IMR-90 (cell line): ENCODE data around the gene CHST3. TPM values are rescaled to one million over a fixed set of nuclear protein-coding genes. Genes with fewer than 3 reads are reported as not detected.

ENCODE experiments used
- ATAC-seq: fragments of 200-7000 bp; cut with Tn5 transposase; 2 replicates; pipeline ENCODE4 v1.9.1; 2020; ENCODE audit warnings: low read depth, mild to moderate bottlenecking, moderate library complexity
- BruUV-seq: library from RNA; stranded (reverse); fragments of 400-500 nt; replicated peaks from 2 replicates; lab custom pipeline; 2021; lab: Mats Ljungman, UMichigan
- CTCF ChIA-PET: fragments of 300-600 bp; formaldehyde crosslinking; extraction: SDS; loops from one replicate; lab custom pipeline; 2021; ENCODE audit warnings: antibody characterized with exemption; lab: Yijun Ruan, JAX
- POLR2A ChIA-PET: fragments of 300-600 bp; sonication (Branson Sonifier 250); formaldehyde crosslinking; loops from one replicate; lab custom pipeline; 2022; ENCODE audit warnings: antibody characterized with exemption; ENCODE audit not compliant: unreplicated experiment; lab: Charles Lee
- DNase-seq: peaks from one replicate; pipeline ENCODE4 v3.0.0; 2013
- H2AFZ ChIP-seq: replicated peaks from 2 replicates; pipeline ENCODE3; 2013; ENCODE audit warnings: low read length, mild to moderate bottlenecking; ENCODE audit not compliant: poor library complexity
- H2AK5ac ChIP-seq: 2 replicates; pipeline ENCODE4 v1.6.1; 2013; ENCODE audit warnings: low read depth, low read length, inconsistent platforms
- H2AK9ac ChIP-seq: replicated peaks from 2 replicates; pipeline ENCODE3; 2013; ENCODE audit warnings: mild to moderate bottlenecking, low read depth, low read length, moderate library complexity; ENCODE audit not compliant: poor library complexity
- H2BK120ac ChIP-seq: 2 replicates; pipeline ENCODE4 v1.6.1; 2013; ENCODE audit warnings: low read depth, low read length, inconsistent platforms
- H2BK15ac ChIP-seq: 3 replicates; pipeline ENCODE4 v1.6.1; 2013; ENCODE audit warnings: low read depth, low read length, inconsistent platforms
- H2BK20ac ChIP-seq: 2 replicates; pipeline ENCODE4 v1.6.1; 2013; ENCODE audit warnings: low read depth, mild to moderate bottlenecking, inconsistent platforms, low read length, moderate library complexity
- H2BK5ac ChIP-seq: 2 replicates; pipeline ENCODE4 v1.6.1; 2013; ENCODE audit warnings: mild to moderate bottlenecking, low read depth, low read length, inconsistent platforms; ENCODE audit not compliant: poor library complexity, severe bottlenecking
- H3K14ac ChIP-seq: replicated peaks from 2 replicates; pipeline ENCODE4 v1.6.1; 2013; ENCODE audit warnings: low read depth, low read length, inconsistent platforms
- H3K18ac ChIP-seq: 2 replicates; pipeline ENCODE4 v1.6.1; 2013; ENCODE audit warnings: low read depth, low read length, control low read depth
- H3K23ac ChIP-seq: 2 replicates; pipeline ENCODE4 v1.6.1; 2013; ENCODE audit warnings: low read depth, low read length, inconsistent platforms
- H3K27ac ChIP-seq: 2 replicates; pipeline ENCODE4 v1.5.1; 2013; ENCODE audit warnings: mild to moderate bottlenecking, control low read depth, low read length; ENCODE audit not compliant: insufficient read depth
- H3K27me3 ChIP-seq: 2 replicates; pipeline ENCODE4 v1.6.1; 2013; ENCODE audit warnings: low read length; ENCODE audit not compliant: control insufficient read depth, insufficient read depth
- H3K36me3 ChIP-seq: 2 replicates; pipeline ENCODE4 v1.6.1; 2013; ENCODE audit warnings: low read length, mixed read lengths; ENCODE audit not compliant: control insufficient read depth, insufficient read depth
- H3K4ac ChIP-seq: 2 replicates; pipeline ENCODE4 v1.6.1; 2013; ENCODE audit warnings: low read depth, low read length, inconsistent platforms
- H3K4me1 ChIP-seq: 2 replicates; pipeline ENCODE4 v1.6.1; 2013; ENCODE audit warnings: low read length, mixed read lengths; ENCODE audit not compliant: control insufficient read depth, insufficient read depth
- H3K4me2 ChIP-seq: 2 replicates; pipeline ENCODE4 v1.6.1; 2013; ENCODE audit warnings: low read depth, mild to moderate bottlenecking, control low read depth, low read length, moderate library complexity
- H3K4me3 ChIP-seq: 2 replicates; pipeline ENCODE4 v1.5.1; 2013; ENCODE audit warnings: low read depth, mild to moderate bottlenecking, control low read depth, low read length, moderate library complexity; ENCODE audit not compliant: insufficient read depth
- H3K56ac ChIP-seq: 2 replicates; pipeline ENCODE4 v1.6.1; 2013; ENCODE audit warnings: low read length, inconsistent platforms; ENCODE audit not compliant: insufficient read depth; ENCODE audit errors: extremely low read depth
- H3K79me1 ChIP-seq, 2 experiments: 2 replicates each; pipeline ENCODE4 v1.6.1; 2013; ENCODE audit warnings: low read length in 2 of 2, inconsistent platforms in 1 of 2, low read depth in 1 of 2
- H3K9ac ChIP-seq: 2 replicates; pipeline ENCODE4 v1.6.1; 2013; ENCODE audit warnings: low read depth, low read length, control low read depth
- H3K9me1 ChIP-seq: 2 replicates; pipeline ENCODE4 v1.6.1; 2013; ENCODE audit warnings: low read length, inconsistent platforms; ENCODE audit not compliant: insufficient read depth
- H3K9me3 ChIP-seq: 2 replicates; pipeline ENCODE4 v1.6.1; 2013; ENCODE audit warnings: low read length; ENCODE audit not compliant: control insufficient read depth, insufficient read depth
- H4K20me1 ChIP-seq: 2 replicates; pipeline ENCODE4 v1.6.1; 2013; ENCODE audit warnings: low read length, inconsistent platforms; ENCODE audit not compliant: insufficient read depth
- H4K5ac ChIP-seq: 2 replicates; pipeline ENCODE4 v1.6.1; 2013; ENCODE audit warnings: mild to moderate bottlenecking, low read depth, low read length, control low read depth
- H4K8ac ChIP-seq, 2 experiments: 2 replicates each; pipeline ENCODE4 v1.6.1; 2013; ENCODE audit warnings: low read depth in 2 of 2, low read length in 2 of 2, control low read depth in 1 of 2, inconsistent platforms in 1 of 2
- H4K91ac ChIP-seq: 2 replicates; pipeline ENCODE4 v1.6.1; 2013; ENCODE audit warnings: low read depth, low read length, inconsistent platforms; ENCODE audit not compliant: insufficient read depth
- BHLHE40 ChIP-seq: fragments of 150-350 bp; IDR thresholded peaks from 2 replicates; pipeline ENCODE4 v1.6.1; 2016; ENCODE audit warnings: mild to moderate bottlenecking, low read depth, low read length
- CEBPB ChIP-seq: IDR thresholded peaks from 2 replicates; pipeline ENCODE4 v1.6.1; 2012; ENCODE audit warnings: low read depth, low read length, improper control_type of control experiment
- CHD1 ChIP-seq: IDR thresholded peaks from 2 replicates; pipeline ENCODE4 v1.6.1; 2012; ENCODE audit warnings: low read depth, low read length, improper control_type of control experiment
- ELK1 ChIP-seq: fragments of 150-350 bp; IDR thresholded peaks from 2 replicates; pipeline ENCODE4 v1.6.1; 2016; ENCODE audit warnings: low read depth, mild to moderate bottlenecking, low read length, moderate library complexity, borderline replicate concordance
- FOS ChIP-seq: fragments of 150-350 bp; IDR thresholded peaks from 2 replicates; pipeline ENCODE4 v1.6.1; 2016; ENCODE audit warnings: low read depth, low read length
- MAFK ChIP-seq: IDR thresholded peaks from 2 replicates; pipeline ENCODE4 v1.6.1; 2012; ENCODE audit warnings: low read depth, low read length, improper control_type of control experiment
- MXI1 ChIP-seq: IDR thresholded peaks from 2 replicates; pipeline ENCODE4 v1.6.1; 2012; ENCODE audit warnings: low read depth, mild to moderate bottlenecking, low read length, moderate library complexity, borderline replicate concordance
- NFE2L2 ChIP-seq: fragments of 150-350 bp; IDR thresholded peaks from 2 replicates; pipeline ENCODE4 v1.6.1; 2016; ENCODE audit warnings: low read depth, mild to moderate bottlenecking, low read length
- POLR2A ChIP-seq: IDR thresholded peaks from 2 replicates; pipeline ENCODE4 v1.6.1; 2012; ENCODE audit warnings: mild to moderate bottlenecking, low read depth, low read length
- RAD21 ChIP-seq: IDR thresholded peaks from 2 replicates; pipeline ENCODE4 v1.6.1; 2012; ENCODE audit warnings: low read length, improper control_type of control experiment
- RCOR1 ChIP-seq: IDR thresholded peaks from 2 replicates; pipeline ENCODE4 v1.6.1; 2012; ENCODE audit warnings: mild to moderate bottlenecking, low read length, improper control_type of control experiment; ENCODE audit not compliant: insufficient replicate concordance
- RFX5 ChIP-seq: IDR thresholded peaks from 2 replicates; pipeline ENCODE4 v1.8.0; 2012; ENCODE audit warnings: low read depth, mild to moderate bottlenecking, low read length, moderate library complexity
- SMC3 ChIP-seq: fragments of 150-350 bp; IDR thresholded peaks from 2 replicates; pipeline ENCODE4 v1.6.1; 2016; ENCODE audit warnings: low read depth, mild to moderate bottlenecking, antibody characterized with exemption, low read length, moderate library complexity
- WGBS, 2 experiments: methylation state at CpG; one replicate each; pipeline versions ENCODE4 v1.1.5 to v1.1.7; 2013; ENCODE audit warnings: missing lambda C conversion rate in 2 of 2; ENCODE audit not compliant: insufficient read length in 1 of 2; ENCODE audit errors: extremely low coverage in 2 of 2; 5-methylcytosine and 5-hydroxymethylcytosine counted together
- dilution Hi-C: fragments of 300-500 bp; cut with HindIII; formaldehyde crosslinking; loops from one replicate; pipeline ENCODE4 v1.14.3; 2018; ENCODE audit warnings: low sequenced_read_pairs; ENCODE audit not compliant: unreplicated experiment
- in situ Hi-C: fragments of 300-500 bp; cut with MboI; formaldehyde crosslinking; loops from 3 replicates; pipeline ENCODE4 v1.14.3; 2019; ENCODE audit warnings: low sequenced_read_pairs, inconsistent platforms, mixed read lengths
- intact Hi-C: fragments of 100-400 bp; cut with micrococcal nuclease; formaldehyde crosslinking; loops from 2 replicates; pipeline ENCODE4 v1.10.0; 2022
- polyA plus RNA-seq, 3 experiments: library from polyadenylated mRNA; depleted of rRNA; stranded (reverse); fragments of >200 nt; gene quantifications; 2 replicates each; pipeline ENCODE4 v1.2.3, GENCODE V29; 2012; ENCODE audit warnings: low replicate concordance in 1 of 3
- total RNA-seq: library from RNA; depleted of rRNA; stranded (reverse); fragments of >200 nt; gene quantifications from 2 replicates; pipeline ENCODE4 v1.2.3, GENCODE V29; 2012
- TF ChIP-seq, protein P1 (sequence below): fragments of 150-350 bp; IDR thresholded peaks from 2 replicates; pipeline ENCODE4 v1.6.1; 2017; ENCODE audit warnings: mild to moderate bottlenecking, antibody characterized with exemption, low read length, low read depth

CHST3 gene
- total and polyA plus RNA-seq, 2 of the 4 experiments (the other 2 are of a cell fraction), result 8.6 to 9.0 TPM

- no peak overlapping the region for H2AK9ac ChIP-seq
- H3K36me3 ChIP-seq, result no peaks in the 10 kb centered on the region
- no TSS peak for BruUV-seq
- DNase-seq (no peak), ATAC-seq (no peak)
- no peak overlapping the region for H3K18ac ChIP-seq
- dilution Hi-C loops (no loop called here), intact Hi-C loops (no loop called here), in situ Hi-C loops (no loop called here)
- no peak overlapping the region for H3K14ac ChIP-seq
- no peak overlapping the region for H3K4me2 ChIP-seq
- H2AFZ ChIP-seq, result no peak overlapping the region
- no peaks in the 10 kb centered on the region for H3K4me1 ChIP-seq
- no peaks in the 10 kb centered on the region for H3K79me1 ChIP-seq
- ChIA-PET CTCF (no interaction called here), POLR2A (no interaction called here)
- H2BK15ac ChIP-seq, result no peak overlapping the region
- H3K9me3 ChIP-seq, result peaks cover 21% of the 10 kb centered on the region
- H3K4ac ChIP-seq, result no peak overlapping the region
- H4K8ac ChIP-seq, result no peak overlapping the region
- no peak overlapping the region for H4K91ac ChIP-seq
- H3K9me1 ChIP-seq, result no peaks in the 10 kb centered on the region
- H3K56ac ChIP-seq, result no peak overlapping the region
- TF ChIP-seq CHD1 (no peak), ELK1 (no peak), NFE2L2 (no peak), RFX5 (no peak), MXI1 (no peak), CEBPB (no peak), FOS (no peak), RCOR1 (no peak), MAFK (no peak), RAD21 (no peak), POLR2A (no peak), BHLHE40 (no peak), SMC3 (no peak)
- TF ChIP-seq, protein P1, sequence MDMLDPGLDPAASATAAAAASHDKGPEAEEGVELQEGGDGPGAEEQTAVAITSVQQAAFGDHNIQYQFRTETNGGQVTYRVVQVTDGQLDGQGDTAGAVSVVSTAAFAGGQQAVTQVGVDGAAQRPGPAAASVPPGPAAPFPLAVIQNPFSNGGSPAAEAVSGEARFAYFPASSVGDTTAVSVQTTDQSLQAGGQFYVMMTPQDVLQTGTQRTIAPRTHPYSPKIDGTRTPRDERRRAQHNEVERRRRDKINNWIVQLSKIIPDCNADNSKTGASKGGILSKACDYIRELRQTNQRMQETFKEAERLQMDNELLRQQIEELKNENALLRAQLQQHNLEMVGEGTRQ, result no peak
- WGBS, 2 experiments, result 91% methylated on average over 12 of the region's 26 CpGs; no CpG with 5 or more reads in 1 of the 2 experiments
- no peak overlapping the region for H2BK120ac ChIP-seq
- H2AK5ac ChIP-seq, result no peak overlapping the region
- H4K5ac ChIP-seq, result no peak overlapping the region
- H4K20me1 ChIP-seq, result no peaks in the 10 kb centered on the region
- no peak overlapping the region for H3K27ac ChIP-seq
- H3K9ac ChIP-seq, result no peak overlapping the region
- H3K23ac ChIP-seq, result no peak overlapping the region
- no peak overlapping the region for H2BK20ac ChIP-seq
- no peak overlapping the region for H3K4me3 ChIP-seq
- H2BK5ac ChIP-seq, result no peak overlapping the region
- no peaks in the 10 kb centered on the region; the same call in 1 of the 2 replicates for H3K27me3 ChIP-seq
Observed at GRCh38 chr10:71939861-71940474, 24.2 kb upstream of the CHST3 start.
